A673 (cell line): ENCODE results near the gene MEG3.

ENCODE experiments used
- CTCF ChIP-seq: fragments of 300-800, 200-600 bp; sonication (generic); conservative IDR thresholded peaks from 2 replicates; pipeline ENCODE4 v1.5.1; 2017; ENCODE audit warnings: low read depth, mild to moderate bottlenecking, antibody characterized with exemption, low read length, moderate library complexity, mixed read lengths
- EZH2 ChIP-seq: fragments of 200-600 bp; sonication (generic); IDR thresholded peaks from 2 replicates; pipeline ENCODE4 v1.6.1; 2017; ENCODE audit warnings: borderline replicate concordance, low read depth, mild to moderate bottlenecking, mixed read lengths, antibody characterized with exemption, low read length; ENCODE audit not compliant: poor library complexity, severe bottlenecking

- TF ChIP-seq CTCF: no peak
- no peak for TF ChIP-seq EZH2
Measured at GRCh38 chr14:100816286-100816949, 9.5 kb upstream of the MEG3 start.
